ENCODE results near the gene PARD3B.

The PARD3B gene

DNA sequence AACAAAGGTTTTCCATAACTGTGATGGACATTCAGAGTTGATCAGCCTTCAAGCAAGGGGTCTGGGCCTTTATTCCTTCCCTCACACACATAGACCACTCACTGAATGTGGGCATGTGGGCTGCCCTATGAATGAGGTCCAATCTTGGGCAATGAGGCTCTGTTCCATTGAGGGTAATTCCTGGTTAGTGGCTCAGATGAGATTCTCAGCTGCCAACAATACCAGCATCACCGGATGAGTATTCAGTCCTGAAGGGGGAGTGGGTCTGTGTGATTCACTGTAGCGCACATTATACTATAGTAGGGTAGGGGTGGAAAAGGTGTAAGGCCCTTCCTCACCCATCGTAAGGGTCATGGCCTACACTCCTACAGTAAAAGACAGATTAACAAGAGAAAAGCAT is 9.9 kb upstream of the PARD3B start:
- no peak for DNase-seq (ENCODE audit: low read depth)
- no peak for TF ChIP-seq POLR2A (IDR thresholded peaks at IDR 0.05; ENCODE audit: extremely low read depth, insufficient read length)
- TF ChIP-seq MYC (IDR thresholded peaks at IDR 0.05; ENCODE audit: low read depth, low read length): no peak
- TF ChIP-seq MAX (IDR thresholded peaks at IDR 0.05; ENCODE audit: low read depth, low read length): no peak
- TF ChIP-seq, protein P1, sequence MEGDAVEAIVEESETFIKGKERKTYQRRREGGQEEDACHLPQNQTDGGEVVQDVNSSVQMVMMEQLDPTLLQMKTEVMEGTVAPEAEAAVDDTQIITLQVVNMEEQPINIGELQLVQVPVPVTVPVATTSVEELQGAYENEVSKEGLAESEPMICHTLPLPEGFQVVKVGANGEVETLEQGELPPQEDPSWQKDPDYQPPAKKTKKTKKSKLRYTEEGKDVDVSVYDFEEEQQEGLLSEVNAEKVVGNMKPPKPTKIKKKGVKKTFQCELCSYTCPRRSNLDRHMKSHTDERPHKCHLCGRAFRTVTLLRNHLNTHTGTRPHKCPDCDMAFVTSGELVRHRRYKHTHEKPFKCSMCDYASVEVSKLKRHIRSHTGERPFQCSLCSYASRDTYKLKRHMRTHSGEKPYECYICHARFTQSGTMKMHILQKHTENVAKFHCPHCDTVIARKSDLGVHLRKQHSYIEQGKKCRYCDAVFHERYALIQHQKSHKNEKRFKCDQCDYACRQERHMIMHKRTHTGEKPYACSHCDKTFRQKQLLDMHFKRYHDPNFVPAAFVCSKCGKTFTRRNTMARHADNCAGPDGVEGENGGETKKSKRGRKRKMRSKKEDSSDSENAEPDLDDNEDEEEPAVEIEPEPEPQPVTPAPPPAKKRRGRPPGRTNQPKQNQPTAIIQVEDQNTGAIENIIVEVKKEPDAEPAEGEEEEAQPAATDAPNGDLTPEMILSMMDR (IDR thresholded peaks at IDR 0.05; ENCODE audit: low read depth, low read length): no peak
- H3K4me3 ChIP-seq (ENCODE audit: low read depth, low read length): no peak overlapping the region

DNA sequence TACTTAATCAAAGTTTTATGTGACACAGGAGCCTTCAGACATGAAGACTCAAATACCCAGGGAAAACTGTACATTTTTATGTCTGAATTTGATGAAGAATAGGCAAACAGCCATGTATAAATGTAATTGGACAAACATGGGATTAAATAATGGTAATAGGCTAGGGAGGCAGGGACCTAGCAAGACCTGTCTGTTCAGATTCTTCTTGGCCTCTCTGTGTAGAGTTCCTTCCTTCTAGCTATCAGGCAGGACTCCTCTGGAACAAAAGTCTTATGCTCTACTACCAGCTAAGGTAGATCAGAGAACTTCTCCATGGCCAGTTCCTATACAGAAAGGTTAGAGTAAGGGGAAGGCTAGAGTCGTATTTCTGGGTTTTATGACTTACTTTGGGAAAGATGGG is 9.5 kb upstream of the PARD3B start:
- DNase-seq (ENCODE audit: low read depth): no peak
- no peak for TF ChIP-seq MAX (IDR thresholded peaks at IDR 0.05; ENCODE audit: low read depth, low read length)
- TF ChIP-seq POLR2A (IDR thresholded peaks at IDR 0.05; ENCODE audit: extremely low read depth, insufficient read length): no peak
- no peak for TF ChIP-seq MYC (IDR thresholded peaks at IDR 0.05; ENCODE audit: low read depth, low read length)
- TF ChIP-seq, protein P1 (IDR thresholded peaks at IDR 0.05; ENCODE audit: low read depth, low read length): no peak
- no peak overlapping the region for H3K4me3 ChIP-seq (ENCODE audit: low read depth, low read length)

- no peak for DNase-seq (ENCODE audit: low read depth)
- no peak overlapping the region for H3K4me3 ChIP-seq (ENCODE audit: low read depth, low read length)
- TF ChIP-seq, protein P1 (IDR thresholded peaks at IDR 0.05; ENCODE audit: low read depth, low read length): no peak
- TF ChIP-seq MAX (IDR thresholded peaks at IDR 0.05; ENCODE audit: low read depth, low read length): no peak
- TF ChIP-seq POLR2A (IDR thresholded peaks at IDR 0.05; ENCODE audit: extremely low read depth, insufficient read length): no peak
- TF ChIP-seq MYC (IDR thresholded peaks at IDR 0.05; ENCODE audit: low read depth, low read length): no peak
These were observed 6.9 kb upstream of the PARD3B start for GRCh38 chr2:204538182-204539018.

DNA sequence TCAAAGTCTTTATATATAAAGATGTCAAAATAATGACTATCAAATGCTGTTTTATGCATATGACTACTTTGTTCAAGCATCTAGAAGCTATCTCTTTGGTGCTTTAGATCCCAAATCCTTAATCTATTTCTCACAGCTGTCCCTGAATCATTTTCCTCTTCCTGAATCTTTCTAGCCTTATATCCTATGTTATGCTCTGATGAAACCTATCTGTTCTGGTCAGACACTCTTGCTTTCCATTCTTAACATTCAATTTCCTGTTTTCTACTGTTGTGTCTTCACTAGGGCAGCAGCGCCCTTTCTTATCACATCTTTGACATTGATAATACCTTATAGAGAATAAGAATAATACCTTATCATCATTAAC is 6.3 kb upstream of the PARD3B start:
- TF ChIP-seq, protein P1 (IDR thresholded peaks at IDR 0.05; ENCODE audit: low read depth, low read length): no peak
- TF ChIP-seq MAX (IDR thresholded peaks at IDR 0.05; ENCODE audit: low read depth, low read length) (no peak), MYC (IDR thresholded peaks at IDR 0.05; ENCODE audit: low read depth, low read length) (no peak), POLR2A (IDR thresholded peaks at IDR 0.05; ENCODE audit: extremely low read depth, insufficient read length) (no peak)
- no peak for DNase-seq (ENCODE audit: low read depth)
- no peak overlapping the region for H3K4me3 ChIP-seq (ENCODE audit: low read depth, low read length)

- DNase-seq (ENCODE audit: low read depth): no peak
- H3K4me3 ChIP-seq (ENCODE audit: low read depth, low read length): no peak overlapping the region
- TF ChIP-seq, protein P1 (IDR thresholded peaks at IDR 0.05; ENCODE audit: low read depth, low read length): no peak
- TF ChIP-seq MAX (IDR thresholded peaks at IDR 0.05; ENCODE audit: low read depth, low read length): no peak
- TF ChIP-seq MYC (IDR thresholded peaks at IDR 0.05; ENCODE audit: low read depth, low read length): no peak
These were observed 3.6 kb upstream of the PARD3B start for GRCh38 chr2:204541637-204542036.
